Measurements from ENCODE around the gene SPSB3.

GRCh38 chr16:1828645-1829410 is 46.5 kb upstream of the SPSB3 start:
- TF ChIP-seq POLR2A (IDR thresholded peaks at IDR 0.05) = no peak
- TF ChIP-seq, protein P1, sequence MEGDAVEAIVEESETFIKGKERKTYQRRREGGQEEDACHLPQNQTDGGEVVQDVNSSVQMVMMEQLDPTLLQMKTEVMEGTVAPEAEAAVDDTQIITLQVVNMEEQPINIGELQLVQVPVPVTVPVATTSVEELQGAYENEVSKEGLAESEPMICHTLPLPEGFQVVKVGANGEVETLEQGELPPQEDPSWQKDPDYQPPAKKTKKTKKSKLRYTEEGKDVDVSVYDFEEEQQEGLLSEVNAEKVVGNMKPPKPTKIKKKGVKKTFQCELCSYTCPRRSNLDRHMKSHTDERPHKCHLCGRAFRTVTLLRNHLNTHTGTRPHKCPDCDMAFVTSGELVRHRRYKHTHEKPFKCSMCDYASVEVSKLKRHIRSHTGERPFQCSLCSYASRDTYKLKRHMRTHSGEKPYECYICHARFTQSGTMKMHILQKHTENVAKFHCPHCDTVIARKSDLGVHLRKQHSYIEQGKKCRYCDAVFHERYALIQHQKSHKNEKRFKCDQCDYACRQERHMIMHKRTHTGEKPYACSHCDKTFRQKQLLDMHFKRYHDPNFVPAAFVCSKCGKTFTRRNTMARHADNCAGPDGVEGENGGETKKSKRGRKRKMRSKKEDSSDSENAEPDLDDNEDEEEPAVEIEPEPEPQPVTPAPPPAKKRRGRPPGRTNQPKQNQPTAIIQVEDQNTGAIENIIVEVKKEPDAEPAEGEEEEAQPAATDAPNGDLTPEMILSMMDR (IDR thresholded peaks at IDR 0.05) = no peak
